Activated T-helper 1 cell treated with anti-CD3 and anti-CD28 coated beads, Interleukin-12 subunit alpha, Interleukin-12 subunit beta, Interleukin-2, Interleukin-4 antibody, amounts not matched to agents 30 ng/mL and 10 ng/mL and 1 ng/mL, durations not matched to agents 14 hours and 24 hours and 36 hours (primary cell): ENCODE measurements around the gene GJE1. TPM values are rescaled to one million over a fixed set of nuclear protein-coding genes. Genes with fewer than 3 reads are reported as not detected.
"Not testable (repeated sequence)": the region's sequence is repeated elsewhere in the genome, so short reads cannot be mapped to it uniquely, and the experiment has no call there.

Experiments used
- DNase-seq: peaks from one replicate; pipeline ENCODE4 v3.0.0; 2021; ENCODE audit warnings: low spot score
- H3K27ac Mint-ChIP-seq: one replicate; pipeline ENCODE4 v1.8.0; 2021; ENCODE audit warnings: mild to moderate bottlenecking, mixed read lengths
- H3K27me3 Mint-ChIP-seq: one replicate; pipeline ENCODE4 v1.8.0; 2022; ENCODE audit warnings: mild to moderate bottlenecking, moderate library complexity, mixed read lengths; ENCODE audit not compliant: insufficient read depth
- H3K36me3 Mint-ChIP-seq: one replicate; pipeline ENCODE4 v1.8.0; 2021; ENCODE audit warnings: low read depth, mixed read lengths
- H3K4me1 Mint-ChIP-seq: one replicate; pipeline ENCODE4 v1.8.0; 2021; ENCODE audit warnings: low read depth, mixed read lengths
- H3K4me3 Mint-ChIP-seq: one replicate; pipeline ENCODE4 v1.8.0; 2021; ENCODE audit warnings: mild to moderate bottlenecking, moderate library complexity, mixed read lengths
- H3K9me3 Mint-ChIP-seq: one replicate; pipeline ENCODE4 v1.8.0; 2021; ENCODE audit warnings: mixed read lengths
- intact Hi-C: fragments of 100-400 bp; cut with micrococcal nuclease; formaldehyde crosslinking; loops from one replicate; pipeline ENCODE4 v1.15.1; 2024
- total RNA-seq: library from RNA; stranded (reverse); gene quantifications from 2 replicates; pipeline ENCODE4 v1.2.3, GENCODE V29; 2022

Gene GJE1, protein sequence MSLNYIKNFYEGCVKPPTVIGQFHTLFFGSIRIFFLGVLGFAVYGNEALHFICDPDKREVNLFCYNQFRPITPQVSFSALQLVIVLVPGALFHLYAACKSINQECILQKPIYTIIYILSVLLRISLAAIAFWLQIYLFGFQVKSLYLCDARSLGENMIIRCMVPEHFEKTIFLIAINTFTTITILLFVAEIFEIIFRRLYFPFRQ
- not detected in 2 replicates for total RNA-seq

DNA sequence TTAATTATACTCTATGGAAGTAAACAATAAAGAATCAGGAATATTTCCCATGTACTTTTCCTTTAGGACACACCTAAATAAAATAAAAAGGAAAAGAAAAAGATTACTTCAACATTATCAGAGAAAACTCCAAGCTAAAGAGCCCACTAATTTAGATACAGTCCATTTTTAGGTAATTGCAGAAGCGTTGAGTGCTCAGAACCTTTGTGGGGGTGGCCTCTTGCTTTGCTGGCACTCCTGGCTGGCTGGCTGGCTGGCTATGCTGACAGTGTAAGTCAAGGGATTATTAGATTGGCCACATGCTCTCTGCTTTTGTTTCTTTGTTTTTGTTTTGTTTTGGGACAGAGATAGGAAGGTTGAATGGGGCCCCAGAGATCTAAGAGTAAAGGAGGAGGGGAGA is at the start of gene GJE1:
GJE1 (plus strand) TSS at position 301 of the 400 bp plus-strand sequence. CDS start 234 bp downstream, outside the sequence.
- Mint-ChIP-seq H3K4me1 (no peaks in the 10 kb centered on the region), H3K27ac (no peak within 1 kb of the TSS), H3K36me3 (no peaks in the 10 kb centered on the region), H3K4me3 (no peak within 1 kb of the TSS), H3K9me3 (no peaks in the 10 kb centered on the region), H3K27me3 (peaks cover 16% of the 10 kb centered on the region)
- DNase-seq, result no peak
- intact Hi-C loops, result no loop called here

DNA sequence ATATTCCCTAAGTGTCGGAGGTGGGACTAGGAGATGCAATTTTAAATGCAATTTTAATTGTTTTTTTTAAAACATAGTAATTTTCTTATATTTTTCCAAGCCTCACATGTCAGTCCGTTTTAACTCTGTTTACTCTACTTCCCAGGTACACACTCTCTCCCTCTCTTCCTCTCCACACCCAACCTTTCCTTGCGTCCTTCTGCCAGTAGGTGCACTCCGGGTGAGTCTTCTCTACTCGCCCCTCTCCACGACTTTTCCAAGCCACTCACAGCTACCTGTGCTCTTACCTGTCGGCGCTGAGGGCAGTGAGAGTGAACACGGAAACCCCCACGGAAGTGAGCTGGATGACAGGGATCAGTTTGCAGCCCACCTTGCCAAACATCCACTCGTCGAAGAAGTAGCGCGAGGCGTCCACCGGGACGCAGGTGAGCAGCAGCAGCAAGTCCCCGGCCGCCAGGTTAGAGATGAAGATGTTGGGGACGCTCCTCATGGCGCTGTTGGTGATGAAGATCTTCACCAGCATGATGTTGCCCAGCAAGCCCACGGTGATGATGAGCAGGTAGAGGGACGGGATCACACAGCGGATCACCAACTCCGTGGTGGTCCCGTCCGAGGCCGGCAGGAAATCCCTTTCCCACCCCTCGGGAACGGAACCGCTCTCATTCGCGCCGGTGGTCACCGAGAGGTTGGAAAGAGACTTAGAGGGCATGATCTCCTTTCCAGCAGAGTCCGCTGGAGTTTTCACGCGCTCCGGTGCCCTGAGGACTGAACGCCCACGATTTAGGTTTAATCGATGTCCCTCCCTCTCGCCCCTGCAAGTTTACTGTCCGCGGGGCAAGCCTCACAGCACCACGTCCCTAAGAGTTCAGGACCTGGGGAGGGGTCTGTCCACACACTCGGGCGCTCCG is 44.5 kb upstream of the GJE1 start:
- Mint-ChIP-seq H3K36me3 (no peaks in the 10 kb centered on the region), H3K9me3 (no peaks in the 10 kb centered on the region), H3K4me3 (no peak overlapping the region), H3K27ac (no peak overlapping the region), H3K4me1 (no peaks in the 10 kb centered on the region), H3K27me3 (peaks cover 23% of the 10 kb centered on the region)
- intact Hi-C loops, result no loop called here
- no peak for DNase-seq

DNA sequence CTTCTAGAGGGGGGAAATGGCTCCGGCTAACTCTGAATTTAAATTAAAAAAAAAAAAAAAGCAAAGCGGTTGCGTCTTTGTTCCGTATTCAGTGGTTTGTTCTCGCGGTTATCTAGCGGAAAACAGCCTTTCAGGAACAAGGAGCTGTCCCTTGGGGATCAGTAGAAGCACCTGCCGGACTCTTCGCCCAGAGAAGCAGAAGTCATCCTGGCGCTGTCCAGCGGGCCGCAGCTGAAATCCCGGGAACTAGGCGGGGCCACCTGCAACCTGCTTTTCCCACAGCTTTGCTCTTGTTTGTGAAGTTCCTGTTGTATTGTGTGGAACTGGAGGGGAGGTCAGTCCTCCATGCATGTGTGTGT is 43.9 kb upstream of the GJE1 start:
- DNase-seq, result no peak
- Mint-ChIP-seq H3K9me3 (no peaks in the 10 kb centered on the region), H3K27ac (no peak overlapping the region), H3K4me1 (no peaks in the 10 kb centered on the region), H3K27me3 (peaks cover 23% of the 10 kb centered on the region), H3K4me3 (no peak overlapping the region), H3K36me3 (no peaks in the 10 kb centered on the region)
- intact Hi-C loops, result no loop called here

DNA sequence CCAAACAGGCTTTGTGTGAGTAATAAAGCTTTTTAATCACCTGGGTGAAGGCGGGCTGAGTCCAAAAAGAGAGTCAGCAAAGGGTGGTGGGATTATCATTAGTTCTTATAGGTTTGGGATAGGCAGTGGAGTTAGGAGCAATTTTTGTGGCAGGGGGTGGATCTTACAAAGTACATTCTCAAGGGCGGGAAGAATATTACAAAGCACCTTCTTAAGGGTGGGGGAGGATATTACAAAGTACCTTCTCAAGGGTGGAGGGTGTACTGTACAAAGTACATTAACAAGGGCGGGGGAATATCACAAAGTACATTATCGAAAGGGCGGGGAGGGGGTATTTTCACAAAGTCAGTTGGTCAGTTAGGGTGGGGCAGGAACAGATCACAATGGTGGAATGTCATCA is 27.9 kb upstream of the GJE1 start:
- H3K9me3 Mint-ChIP-seq, DNase-seq, H3K27me3 Mint-ChIP-seq, H3K27ac Mint-ChIP-seq, intact Hi-C loops, H3K4me1 Mint-ChIP-seq, H3K36me3 Mint-ChIP-seq, H3K4me3 Mint-ChIP-seq: not testable (repeated sequence)

DNA sequence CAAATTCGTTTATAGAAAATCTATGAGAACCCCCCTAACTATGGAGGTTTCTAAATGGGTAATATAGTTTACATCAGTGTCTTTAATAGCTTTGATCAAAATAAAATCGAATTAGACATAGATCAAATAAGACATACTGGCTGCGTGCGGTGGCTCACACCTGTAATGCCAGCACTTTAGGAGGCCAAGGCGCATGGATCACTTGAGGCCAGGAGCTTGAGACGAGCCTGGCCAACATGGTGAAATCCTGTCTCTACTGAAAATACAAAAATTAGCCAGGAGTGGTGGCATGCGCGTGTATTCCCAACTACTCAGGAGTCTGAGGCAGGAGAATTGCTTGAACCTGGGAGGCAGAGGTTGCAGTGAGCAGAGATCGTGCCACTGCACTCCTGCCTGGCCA is 21.9 kb upstream of the GJE1 start:
- H3K36me3 Mint-ChIP-seq, DNase-seq, H3K9me3 Mint-ChIP-seq, H3K27ac Mint-ChIP-seq, intact Hi-C loops, H3K27me3 Mint-ChIP-seq, H3K4me3 Mint-ChIP-seq, H3K4me1 Mint-ChIP-seq: not testable (repeated sequence)

DNA sequence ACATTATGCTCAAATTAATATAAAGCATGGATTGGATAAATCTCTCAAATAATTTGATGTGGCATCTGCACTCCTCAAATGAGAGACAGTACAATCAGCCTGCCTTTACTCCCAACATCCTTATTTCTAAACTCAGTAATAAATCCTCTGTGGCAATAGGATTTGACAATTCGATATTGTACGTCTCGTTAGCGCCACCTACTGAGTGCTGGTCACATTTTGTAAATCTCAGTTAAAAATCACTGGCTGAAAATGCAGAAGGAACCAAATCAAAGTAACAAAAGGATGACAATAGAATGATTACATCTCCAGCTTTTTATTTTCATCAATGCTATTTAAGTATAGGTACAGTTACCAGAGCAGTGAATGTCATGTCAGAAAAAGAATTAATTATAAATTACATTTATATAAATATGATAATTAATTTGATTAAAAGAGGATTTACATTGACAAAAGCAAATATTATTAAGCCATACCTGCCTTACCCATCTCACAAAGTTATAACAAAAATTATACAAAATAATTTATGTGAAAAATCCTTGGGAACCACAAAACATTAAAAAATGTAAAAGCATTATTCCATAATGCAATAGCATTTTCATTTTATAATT is 20.2 kb upstream of the GJE1 start:
- DNase-seq, result peak; percentile 20
- Mint-ChIP-seq H3K27me3 (peaks cover 3% of the 10 kb centered on the region), H3K36me3 (no peaks in the 10 kb centered on the region), H3K4me3 (no peak overlapping the region), H3K27ac (no peak overlapping the region), H3K9me3 (no peaks in the 10 kb centered on the region), H3K4me1 (no peaks in the 10 kb centered on the region)
- intact Hi-C loops, result loop anchor here (1.0 to 2.0 kb wide), 3 partner anchors 95 to 434 kb away; no protein-coding TSS in a partner anchor

DNA sequence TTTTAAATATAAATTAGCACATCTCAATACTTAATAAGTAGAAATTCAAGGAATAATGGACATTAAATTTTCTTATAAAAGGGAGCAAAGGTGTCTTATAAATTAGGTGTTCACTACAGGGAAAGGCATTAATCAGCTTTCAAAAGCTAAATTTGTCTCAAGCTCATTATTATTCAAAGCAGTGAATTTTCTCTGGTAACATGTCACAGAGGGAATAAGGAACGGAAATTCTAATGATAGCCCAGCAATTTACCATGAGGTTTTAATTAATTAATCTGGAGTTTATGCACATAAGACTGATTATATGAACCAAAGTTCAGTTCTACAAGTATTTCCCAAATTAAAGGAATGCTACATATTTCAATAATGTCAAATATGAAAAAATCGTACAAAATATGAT is 15.4 kb upstream of the GJE1 start:
- intact Hi-C loops, result no loop called here
- no peak for DNase-seq
- Mint-ChIP-seq H3K4me3 (no peak overlapping the region), H3K4me1 (no peaks in the 10 kb centered on the region), H3K9me3 (no peaks in the 10 kb centered on the region), H3K36me3 (no peaks in the 10 kb centered on the region), H3K27me3 (peaks cover 3% of the 10 kb centered on the region), H3K27ac (no peak overlapping the region)

DNA sequence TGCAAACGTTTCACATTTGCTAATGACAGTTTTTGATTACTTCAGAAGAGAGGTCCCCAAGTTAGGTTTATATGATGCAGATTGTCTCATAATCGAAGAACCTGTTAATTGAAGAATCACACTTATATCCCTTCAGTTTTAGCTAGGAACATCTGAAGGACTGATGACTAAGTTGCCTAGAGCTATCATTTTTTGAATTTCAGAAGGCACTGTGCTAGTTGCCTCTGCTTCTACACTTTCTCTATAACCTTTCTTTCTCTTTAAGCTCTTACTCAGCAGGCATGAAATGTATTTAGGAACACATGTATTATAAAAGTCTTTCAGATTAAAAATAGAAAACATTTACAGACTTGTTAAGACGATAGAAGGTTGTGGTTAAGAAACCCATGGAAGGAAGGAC is 14.4 kb upstream of the GJE1 start:
- peaks cover 3% of the 10 kb centered on the region for H3K27me3 Mint-ChIP-seq
- intact Hi-C loops, result no loop called here
- no peaks in the 10 kb centered on the region for H3K9me3 Mint-ChIP-seq
- DNase-seq, result no peak
- no peaks in the 10 kb centered on the region for H3K36me3 Mint-ChIP-seq
- no peak overlapping the region for H3K4me3 Mint-ChIP-seq
- no peak overlapping the region for H3K27ac Mint-ChIP-seq
- H3K4me1 Mint-ChIP-seq, result no peaks in the 10 kb centered on the region

DNA sequence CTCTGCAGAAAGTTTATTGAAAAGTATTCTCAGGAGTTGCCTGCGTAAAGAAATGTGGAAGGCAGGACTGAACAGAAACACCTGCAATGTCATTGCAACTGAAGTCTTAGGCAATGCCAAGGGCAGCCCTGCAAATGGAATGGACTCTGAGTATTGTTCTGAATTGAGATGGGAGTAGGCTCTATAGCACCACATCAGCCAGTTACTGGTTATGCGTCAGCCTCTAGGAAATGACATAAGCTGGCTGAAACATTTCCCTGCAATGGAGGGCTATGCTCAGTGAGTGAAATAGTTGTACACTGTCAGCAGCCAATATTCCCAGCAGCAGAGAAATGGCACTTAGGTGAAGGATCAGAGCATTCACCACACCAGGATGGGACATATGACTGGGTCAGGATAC is 13.8 kb upstream of the GJE1 start:
- intact Hi-C loops, result no loop called here
- Mint-ChIP-seq H3K9me3 (no peaks in the 10 kb centered on the region), H3K36me3 (no peaks in the 10 kb centered on the region), H3K4me1 (no peaks in the 10 kb centered on the region), H3K27me3 (peaks cover 1% of the 10 kb centered on the region), H3K27ac (no peak overlapping the region), H3K4me3 (no peak overlapping the region)
- DNase-seq, result no peak

DNA sequence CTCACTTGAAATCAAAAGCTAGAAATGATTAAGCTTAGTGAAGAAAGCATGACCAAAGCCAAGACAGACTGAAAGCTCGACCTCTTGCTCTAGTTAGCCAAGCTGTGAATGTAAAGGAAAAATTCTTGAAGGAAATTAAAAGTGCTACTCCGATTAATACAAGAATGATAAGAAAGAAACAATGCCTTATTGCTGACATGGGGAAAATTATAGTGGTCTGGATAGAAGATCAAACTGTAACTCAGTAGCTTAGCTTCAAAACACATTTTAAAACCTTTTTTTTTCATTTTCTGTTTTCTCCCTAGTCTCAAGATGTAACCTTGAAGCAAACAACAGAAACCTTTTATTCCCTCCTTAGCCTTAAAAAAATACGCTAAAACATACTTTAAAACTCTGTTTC is 11.4 kb upstream of the GJE1 start:
- Mint-ChIP-seq H3K4me3 (no peak overlapping the region), H3K36me3 (no peaks in the 10 kb centered on the region), H3K27ac (no peak overlapping the region), H3K27me3 (no peaks in the 10 kb centered on the region), H3K9me3 (no peaks in the 10 kb centered on the region), H3K4me1 (no peaks in the 10 kb centered on the region)
- intact Hi-C loops, result no loop called here
- DNase-seq, result no peak

DNA sequence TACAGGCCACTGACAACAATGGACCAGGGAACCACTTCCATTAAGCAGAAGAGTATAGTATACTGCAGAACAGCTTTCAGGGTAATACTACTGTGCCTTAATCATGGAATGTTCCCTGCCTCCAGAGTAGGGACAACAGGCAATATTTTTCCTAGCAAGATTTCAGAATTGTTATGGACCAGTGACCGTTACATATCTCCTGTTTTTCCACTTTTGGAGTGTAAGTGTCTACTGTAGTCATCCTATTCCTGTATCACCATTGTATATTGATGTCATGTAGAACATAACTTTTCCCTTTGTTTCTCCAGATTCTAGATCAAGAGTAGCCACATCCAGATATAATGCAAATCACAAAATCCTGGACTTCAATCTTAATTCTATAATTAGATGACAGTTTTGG is 1.9 kb upstream of the GJE1 start:
- Mint-ChIP-seq H3K9me3 (no peaks in the 10 kb centered on the region), H3K4me3 (no peak overlapping the region), H3K27ac (no peak overlapping the region), H3K27me3 (peaks cover 16% of the 10 kb centered on the region), H3K36me3 (no peaks in the 10 kb centered on the region), H3K4me1 (no peaks in the 10 kb centered on the region)
- DNase-seq, result no peak
- intact Hi-C loops, result no loop called here

DNA sequence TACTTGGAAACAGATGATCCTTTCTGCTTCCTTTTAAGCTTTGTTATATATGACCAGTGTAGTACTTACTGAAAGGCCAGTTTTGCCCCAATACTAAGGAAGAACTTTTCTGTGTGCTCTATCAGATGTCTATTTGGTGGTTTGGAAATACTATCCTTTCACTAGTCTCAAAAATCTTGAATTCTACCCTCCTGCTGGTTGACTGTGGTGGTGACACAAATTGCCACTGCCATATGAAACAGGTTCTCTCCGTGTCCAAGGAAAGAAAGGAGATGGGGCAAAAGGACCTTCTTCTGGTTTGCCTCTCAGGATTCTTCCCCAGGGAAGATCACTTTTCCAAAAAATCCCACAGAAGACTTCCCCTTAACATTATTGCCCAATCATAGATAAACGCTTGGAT is 6.2 kb downstream of the GJE1 start:
- Mint-ChIP-seq H3K27me3 (peaks cover 10% of the 10 kb centered on the region), H3K4me1 (no peaks in the 10 kb centered on the region), H3K9me3 (no peaks in the 10 kb centered on the region), H3K4me3 (no peak overlapping the region), H3K36me3 (no peaks in the 10 kb centered on the region), H3K27ac (no peak overlapping the region)
- no peak for DNase-seq
- intact Hi-C loops, result no loop called here

DNA sequence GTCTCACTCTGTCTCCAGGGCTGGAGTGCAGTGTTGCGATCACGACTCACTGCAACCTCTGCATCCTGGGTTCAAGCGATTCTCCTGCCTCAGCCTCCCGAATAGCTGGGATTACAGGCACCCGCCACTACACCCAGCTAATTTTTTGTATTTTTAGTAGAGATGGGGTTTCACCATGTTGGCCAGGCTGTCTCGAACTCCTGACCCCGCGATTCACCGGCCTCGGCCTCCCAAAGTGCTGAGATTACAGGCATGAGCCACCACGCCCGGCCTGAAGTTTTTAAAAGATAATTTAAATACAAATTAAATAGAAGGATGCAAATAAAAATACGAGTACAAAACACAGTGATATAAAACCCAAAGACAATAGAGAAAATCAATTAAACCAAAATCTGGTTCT is 8.8 kb downstream of the GJE1 start:
- DNase-seq, H3K27ac Mint-ChIP-seq, H3K36me3 Mint-ChIP-seq, H3K9me3 Mint-ChIP-seq, H3K4me3 Mint-ChIP-seq: not testable (repeated sequence)
- H3K27me3 Mint-ChIP-seq, result peaks cover 10% of the 10 kb centered on the region
- peaks cover 10% of the 10 kb centered on the region for H3K4me1 Mint-ChIP-seq
- intact Hi-C loops, result loop anchor here (10.0 kb wide), 4 partner anchors 163 to 813 kb away; partner anchors contain the start of gene ADGRG6
